HUES48 (cell line): ENCODE results near the gene IFNLR1.

Experiments used
- H3K27ac ChIP-seq: one replicate; pipeline ENCODE4 v1.7.0; 2013; ENCODE audit warnings: low read depth, low read length, inconsistent platforms
- H3K27me3 ChIP-seq: 2 replicates; pipeline ENCODE4 v1.6.1; 2013; ENCODE audit warnings: mild to moderate bottlenecking, low read length; ENCODE audit not compliant: control insufficient read depth, insufficient read depth
- H3K36me3 ChIP-seq: 2 replicates; pipeline ENCODE4 v1.6.1; 2013; ENCODE audit warnings: low read length; ENCODE audit not compliant: control insufficient read depth, insufficient read depth
- H3K4me1 ChIP-seq: 2 replicates; pipeline ENCODE4 v1.6.1; 2013; ENCODE audit warnings: mild to moderate bottlenecking, low read length; ENCODE audit not compliant: control insufficient read depth, insufficient read depth
- H3K4me3 ChIP-seq: 2 replicates; pipeline ENCODE4 v1.5.1; 2013; ENCODE audit warnings: mild to moderate bottlenecking, low read depth, low read length
- H3K9ac ChIP-seq: 2 replicates; pipeline ENCODE4 v1.6.1; 2013; ENCODE audit warnings: mild to moderate bottlenecking, low read depth, low read length, moderate library complexity
- H3K9me3 ChIP-seq: 2 replicates; pipeline ENCODE4 v1.6.1; 2013; ENCODE audit warnings: low read length; ENCODE audit not compliant: control insufficient read depth, insufficient read depth

The IFNLR1 gene

DNA sequence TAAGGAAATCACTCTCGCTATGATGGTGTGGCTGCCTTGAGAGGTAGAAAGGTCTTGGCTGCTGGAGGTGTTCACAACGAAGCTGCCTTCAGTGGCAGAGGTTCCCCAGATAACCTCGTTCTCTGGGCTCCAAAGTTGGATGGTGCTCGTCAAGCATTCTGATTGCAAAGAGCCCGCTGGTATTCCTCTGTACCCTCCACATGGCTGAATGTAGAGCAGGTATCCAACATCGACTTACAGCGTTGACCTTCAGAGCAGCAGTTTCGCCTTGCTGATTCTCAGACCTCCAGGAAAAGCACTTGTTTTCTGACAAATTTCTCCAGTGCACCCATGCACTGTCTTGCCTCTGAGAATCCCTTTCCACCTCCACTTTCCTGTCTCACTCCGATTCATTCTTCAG is 39.9 kb downstream of the IFNLR1 start:
- no peak overlapping the region for H3K4me3 ChIP-seq
- H3K9me3 ChIP-seq, result no peaks in the 10 kb centered on the region
- no peaks in the 10 kb centered on the region for H3K27me3 ChIP-seq
- H3K9ac ChIP-seq, result no peak overlapping the region
- H3K4me1 ChIP-seq, result peaks cover 17% of the 10 kb centered on the region
- no peak overlapping the region for H3K27ac ChIP-seq
- no peaks in the 10 kb centered on the region for H3K36me3 ChIP-seq

- no peaks in the 10 kb centered on the region for H3K9me3 ChIP-seq
- H3K9ac ChIP-seq, result no peak within 1 kb of the TSS
- H3K27me3 ChIP-seq, result no peaks in the 10 kb centered on the region
- H3K4me1 ChIP-seq, result no peaks in the 10 kb centered on the region
- no peak within 1 kb of the TSS for H3K27ac ChIP-seq
- no peaks in the 10 kb centered on the region for H3K36me3 ChIP-seq
- H3K4me3 ChIP-seq, result no peak within 1 kb of the TSS
Observed at GRCh38 chr1:24142546-24143534, 44.2 kb downstream of the IFNLR1 start, which contains the start of gene IL22RA1. Gene IL22RA1 (minus strand): TSS chr1:24143140. CDS start chr1:24143082, 58 bp downstream.

- Histone ChIP-seq H3K27ac (no peak overlapping the region), H3K9ac (no peak overlapping the region), H3K27me3 (no peaks in the 10 kb centered on the region), H3K4me1 (no peaks in the 10 kb centered on the region), H3K4me3 (no peak overlapping the region), H3K36me3 (no peaks in the 10 kb centered on the region), H3K9me3 (no peaks in the 10 kb centered on the region)
Observed at GRCh38 chr1:24141311-24141997, 45.6 kb downstream of the IFNLR1 start.

GRCh38 chr1:24140741-24141181 is 46.3 kb downstream of the IFNLR1 start:
- Histone ChIP-seq H3K4me3 (no peak overlapping the region), H3K27me3 (no peaks in the 10 kb centered on the region), H3K36me3 (no peaks in the 10 kb centered on the region), H3K9ac (no peak overlapping the region), H3K4me1 (no peaks in the 10 kb centered on the region), H3K9me3 (no peaks in the 10 kb centered on the region), H3K27ac (no peak overlapping the region)

- H3K4me3 ChIP-seq, result no peak overlapping the region
- no peak overlapping the region for H3K9ac ChIP-seq
- H3K4me1 ChIP-seq, result no peaks in the 10 kb centered on the region
- H3K9me3 ChIP-seq, result no peaks in the 10 kb centered on the region
- no peaks in the 10 kb centered on the region for H3K36me3 ChIP-seq
- H3K27ac ChIP-seq, result no peak overlapping the region
- H3K27me3 ChIP-seq, result no peaks in the 10 kb centered on the region
Observed at GRCh38 chr1:24139841-24140425, 47.2 kb downstream of the IFNLR1 start.

- Histone ChIP-seq H3K27me3 (no peaks in the 10 kb centered on the region), H3K27ac (no peak overlapping the region), H3K4me3 (no peak overlapping the region), H3K9me3 (no peaks in the 10 kb centered on the region), H3K9ac (no peak overlapping the region), H3K36me3 (no peaks in the 10 kb centered on the region), H3K4me1 (0 out of 2 replicates have a peak, but pooled peaks cover 1% of the 10 kb centered on the region)
Observed at GRCh38 chr1:24139222-24139489, 47.9 kb downstream of the IFNLR1 start.

DNA sequence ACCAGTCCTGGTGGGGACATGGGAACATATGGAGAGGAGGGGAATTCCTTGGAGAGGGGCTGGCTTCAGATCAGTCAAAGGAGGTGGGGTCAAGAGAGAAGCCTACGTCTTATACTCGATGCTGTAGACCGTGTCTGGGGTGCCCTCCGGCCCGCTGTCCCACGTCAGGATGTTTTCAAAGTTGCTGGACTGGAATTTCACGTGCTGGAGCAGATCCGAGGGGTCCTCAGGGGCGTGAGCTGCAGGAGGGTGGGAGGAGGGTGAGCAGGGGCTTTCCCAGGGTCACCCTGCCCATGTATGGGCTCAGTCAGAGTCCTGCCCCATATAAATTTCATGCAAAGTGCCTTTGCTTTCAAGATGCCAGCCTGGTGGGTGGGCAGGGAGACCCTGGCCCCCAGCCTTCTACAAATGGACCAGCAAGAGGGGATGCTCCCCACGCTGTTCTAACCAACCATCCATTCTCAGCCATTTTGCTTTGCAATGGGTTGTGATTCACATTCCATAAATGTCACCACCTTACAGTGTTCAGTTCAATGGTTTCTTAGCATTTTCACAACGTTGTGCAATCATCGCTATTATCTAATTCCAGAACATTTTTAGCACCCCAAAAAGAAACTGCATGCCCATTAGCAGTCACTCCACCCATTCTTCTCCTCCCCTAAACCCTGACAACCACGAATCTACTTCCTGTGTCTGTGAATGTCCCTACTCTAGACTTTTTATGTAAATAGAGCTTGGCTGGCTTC is 48.4 kb downstream of the IFNLR1 start:
- Histone ChIP-seq H3K27ac (no peak overlapping the region), H3K4me1 (0 out of 2 replicates have a peak, but pooled peaks cover 5% of the 10 kb centered on the region), H3K4me3 (no peak overlapping the region), H3K27me3 (no peaks in the 10 kb centered on the region), H3K36me3 (no peaks in the 10 kb centered on the region), H3K9me3 (no peaks in the 10 kb centered on the region), H3K9ac (no peak overlapping the region)

DNA sequence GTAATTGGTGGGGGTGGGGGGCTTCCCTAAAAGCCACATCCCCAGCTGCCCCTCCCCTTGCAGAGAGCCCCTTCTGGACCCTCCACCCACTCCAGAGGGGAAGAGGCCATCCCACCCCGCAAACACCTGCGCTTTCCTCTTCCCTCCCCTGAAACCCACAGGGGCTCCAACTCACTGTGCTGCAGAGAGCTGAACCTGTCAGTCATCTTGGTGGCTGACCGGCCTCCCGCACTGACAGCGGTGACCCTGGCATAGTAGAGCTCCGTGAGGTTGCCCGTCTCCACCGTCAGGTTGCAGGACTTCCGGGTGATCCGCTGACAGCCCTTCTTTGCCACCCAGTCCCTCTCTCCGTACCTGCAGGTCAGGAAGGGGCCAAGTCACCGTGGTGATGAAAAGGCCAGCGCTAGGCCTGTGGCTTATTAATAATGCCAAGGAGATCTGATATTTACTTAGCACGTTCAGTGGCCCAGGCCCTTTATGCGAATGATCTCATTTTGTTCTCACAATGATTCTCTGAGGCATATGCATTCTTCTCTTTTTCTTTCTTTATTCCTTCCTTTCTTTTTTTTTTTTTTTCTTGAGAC is 50.0 kb downstream of the IFNLR1 start:
- 0 out of 2 replicates have a peak, but pooled peaks cover 5% of the 10 kb centered on the region for H3K4me1 ChIP-seq
- no peaks in the 10 kb centered on the region for H3K9me3 ChIP-seq
- no peak overlapping the region for H3K27ac ChIP-seq
- no peak overlapping the region for H3K4me3 ChIP-seq
- no peaks in the 10 kb centered on the region for H3K36me3 ChIP-seq
- H3K9ac ChIP-seq, result no peak overlapping the region
- no peaks in the 10 kb centered on the region for H3K27me3 ChIP-seq

DNA sequence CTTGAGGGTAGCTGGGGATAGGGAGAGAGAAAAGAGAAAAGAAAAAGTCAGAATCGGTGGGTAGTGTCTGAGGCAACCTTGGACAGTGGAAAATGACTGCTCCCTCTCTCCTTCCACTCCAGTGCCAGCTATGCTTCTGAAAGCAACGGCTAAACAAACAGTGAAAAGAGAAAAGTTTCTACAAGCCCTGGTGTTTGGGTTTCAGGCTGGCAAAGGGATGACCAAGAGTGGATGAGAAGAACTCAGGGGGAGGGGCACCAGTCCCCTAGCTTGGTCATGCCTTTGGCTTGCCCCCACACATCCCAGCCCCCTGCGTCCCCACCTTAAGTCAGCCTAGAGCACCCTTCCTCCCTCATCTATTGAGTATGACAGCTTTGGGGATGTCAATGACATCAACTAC is 52.7 kb downstream of the IFNLR1 start:
- no peak overlapping the region for H3K4me3 ChIP-seq
- H3K9ac ChIP-seq, result no peak overlapping the region
- H3K27me3 ChIP-seq, result no peaks in the 10 kb centered on the region
- no peak overlapping the region for H3K27ac ChIP-seq
- 0 out of 2 replicates have a peak, but pooled peaks cover 5% of the 10 kb centered on the region for H3K4me1 ChIP-seq
- no peaks in the 10 kb centered on the region for H3K36me3 ChIP-seq
- H3K9me3 ChIP-seq, result 0 out of 2 replicates have a peak, but pooled peaks cover 2% of the 10 kb centered on the region

DNA sequence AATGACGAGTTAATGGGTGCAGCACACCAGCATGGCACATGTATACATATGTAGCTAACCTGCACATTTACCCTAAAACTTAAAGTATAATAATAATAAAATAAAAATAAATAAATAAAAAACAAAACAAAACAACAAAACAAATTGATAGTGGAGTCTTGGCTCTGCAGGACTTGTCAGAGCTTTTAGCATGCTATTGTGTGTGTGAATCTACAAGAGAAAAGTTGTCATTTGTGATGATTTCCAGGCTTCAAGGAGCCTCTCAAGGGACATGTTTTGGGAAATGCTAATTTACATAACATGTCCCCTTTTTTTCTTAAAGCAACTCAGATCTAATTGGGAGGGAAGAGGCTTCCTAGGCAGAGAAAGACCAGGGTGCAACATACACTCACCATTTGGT is 53.3 kb downstream of the IFNLR1 start:
- Histone ChIP-seq H3K9me3 (0 out of 2 replicates have a peak, but pooled peaks cover 2% of the 10 kb centered on the region), H3K27me3 (no peaks in the 10 kb centered on the region), H3K36me3 (no peaks in the 10 kb centered on the region), H3K4me3 (no peak overlapping the region), H3K9ac (no peak overlapping the region), H3K4me1 (peaks cover 7% of the 10 kb centered on the region; the same call in 1 of the 2 replicates), H3K27ac (no peak overlapping the region)
